ENCODE measurements around the gene C17orf50. TPM values are rescaled to one million over a fixed set of nuclear protein-coding genes. Genes with fewer than 3 reads are reported as not detected.
A peak's percentile ranks its signal among the peaks of the same experiment; 100 is the strongest.
"Not testable (repeated sequence)": the region's sequence is repeated elsewhere in the genome, so short reads cannot be mapped to it uniquely, and the experiment has no call there.

The C17orf50 gene
- total RNA-seq, 1 donor from 2014 or later, result not detected

DNA sequence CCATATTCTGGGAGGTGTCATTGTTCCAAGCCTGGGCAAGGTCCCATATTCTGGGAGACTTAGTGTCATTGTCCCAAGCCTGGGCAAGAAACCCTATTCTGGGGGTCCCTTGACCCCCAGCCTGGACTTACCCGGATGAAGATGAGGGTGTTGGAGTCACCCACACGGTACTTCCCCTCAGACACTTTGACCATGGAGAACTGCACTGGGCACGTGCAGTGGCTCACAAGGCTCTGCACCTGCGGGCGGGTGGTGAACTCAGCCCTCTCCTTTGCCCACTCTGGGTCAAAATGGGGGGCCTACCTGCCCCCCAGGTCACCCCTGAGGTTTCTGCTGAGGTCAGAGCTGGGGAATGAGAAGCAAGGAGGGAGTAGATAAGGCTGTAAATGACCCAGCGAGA, 11.7 kb upstream of the C17orf50 start:
- no peak overlapping the region for H3K27ac Mint-ChIP-seq
- no peak overlapping the region for H3K4me3 Mint-ChIP-seq (ENCODE audit: low read depth)
- TF ChIP-seq, protein P1, sequence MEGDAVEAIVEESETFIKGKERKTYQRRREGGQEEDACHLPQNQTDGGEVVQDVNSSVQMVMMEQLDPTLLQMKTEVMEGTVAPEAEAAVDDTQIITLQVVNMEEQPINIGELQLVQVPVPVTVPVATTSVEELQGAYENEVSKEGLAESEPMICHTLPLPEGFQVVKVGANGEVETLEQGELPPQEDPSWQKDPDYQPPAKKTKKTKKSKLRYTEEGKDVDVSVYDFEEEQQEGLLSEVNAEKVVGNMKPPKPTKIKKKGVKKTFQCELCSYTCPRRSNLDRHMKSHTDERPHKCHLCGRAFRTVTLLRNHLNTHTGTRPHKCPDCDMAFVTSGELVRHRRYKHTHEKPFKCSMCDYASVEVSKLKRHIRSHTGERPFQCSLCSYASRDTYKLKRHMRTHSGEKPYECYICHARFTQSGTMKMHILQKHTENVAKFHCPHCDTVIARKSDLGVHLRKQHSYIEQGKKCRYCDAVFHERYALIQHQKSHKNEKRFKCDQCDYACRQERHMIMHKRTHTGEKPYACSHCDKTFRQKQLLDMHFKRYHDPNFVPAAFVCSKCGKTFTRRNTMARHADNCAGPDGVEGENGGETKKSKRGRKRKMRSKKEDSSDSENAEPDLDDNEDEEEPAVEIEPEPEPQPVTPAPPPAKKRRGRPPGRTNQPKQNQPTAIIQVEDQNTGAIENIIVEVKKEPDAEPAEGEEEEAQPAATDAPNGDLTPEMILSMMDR (IDR thresholded peaks at IDR 0.05; ENCODE audit: unreplicated experiment), result no peak
- H3K36me3 Mint-ChIP-seq (ENCODE audit: insufficient read depth), result no peaks in the 10 kb centered on the region
- H3K4me1 Mint-ChIP-seq (ENCODE audit: low read depth), result peaks cover 2% of the 10 kb centered on the region
- H3K9me3 Mint-ChIP-seq (ENCODE audit: low read depth), result no peaks in the 10 kb centered on the region
- peaks cover 33% of the 10 kb centered on the region for H3K27me3 Mint-ChIP-seq
- DNase-seq (ENCODE audit: low spot score, unreplicated experiment), result no peak

DNA sequence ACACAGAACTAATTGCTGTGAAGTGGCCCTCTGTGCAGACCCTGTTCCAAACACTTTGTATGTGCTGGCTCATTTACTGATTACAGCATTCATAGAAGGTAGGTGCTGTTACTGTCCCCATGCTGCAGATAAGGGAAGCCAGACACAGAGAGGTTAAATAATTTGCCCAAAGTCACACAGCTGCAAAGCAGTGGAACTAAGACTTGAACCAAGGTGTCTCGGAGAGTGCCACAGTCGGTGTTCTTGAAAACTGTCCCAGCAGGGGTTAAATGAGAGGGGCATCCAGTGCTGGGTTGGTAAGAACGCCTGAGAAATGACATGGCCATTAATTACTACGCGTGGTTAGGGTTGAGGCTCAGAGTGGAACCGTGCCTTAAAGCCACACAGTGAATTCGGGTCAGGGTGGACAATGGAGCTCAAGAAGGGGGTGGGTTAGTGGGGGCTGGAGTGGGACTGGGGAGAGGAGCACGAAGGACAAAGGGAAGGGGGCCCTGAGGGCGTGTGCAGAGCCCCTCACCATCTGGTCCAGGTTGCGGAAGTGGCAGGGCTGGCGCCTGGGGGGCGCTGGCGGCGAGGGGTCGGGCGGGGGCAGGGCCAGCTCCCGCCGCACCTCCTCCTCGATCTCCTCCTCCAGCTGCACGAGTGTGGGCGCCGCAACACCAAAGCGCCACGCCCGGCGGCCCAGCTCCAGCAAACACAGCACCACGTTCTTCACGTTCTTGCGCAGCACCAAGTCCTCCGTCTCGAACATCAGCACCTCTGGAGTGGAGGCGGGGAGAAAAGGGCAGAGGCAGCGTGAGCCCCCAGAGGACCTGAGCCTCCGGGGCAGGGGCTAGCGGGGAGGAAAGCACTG, 10.9 kb upstream of the C17orf50 start:
- peaks cover 2% of the 10 kb centered on the region for H3K4me1 Mint-ChIP-seq (ENCODE audit: low read depth)
- no peak for DNase-seq (ENCODE audit: low spot score, unreplicated experiment)
- no peaks in the 10 kb centered on the region for H3K36me3 Mint-ChIP-seq (ENCODE audit: insufficient read depth)
- no peak overlapping the region for H3K27ac Mint-ChIP-seq
- H3K9me3 Mint-ChIP-seq (ENCODE audit: low read depth), result no peaks in the 10 kb centered on the region
- TF ChIP-seq, protein P1 (IDR thresholded peaks at IDR 0.05; ENCODE audit: unreplicated experiment), result no peak
- peak overlapping the region; percentile 26 for H3K4me3 Mint-ChIP-seq (ENCODE audit: low read depth)
- peaks cover 33% of the 10 kb centered on the region for H3K27me3 Mint-ChIP-seq

DNA sequence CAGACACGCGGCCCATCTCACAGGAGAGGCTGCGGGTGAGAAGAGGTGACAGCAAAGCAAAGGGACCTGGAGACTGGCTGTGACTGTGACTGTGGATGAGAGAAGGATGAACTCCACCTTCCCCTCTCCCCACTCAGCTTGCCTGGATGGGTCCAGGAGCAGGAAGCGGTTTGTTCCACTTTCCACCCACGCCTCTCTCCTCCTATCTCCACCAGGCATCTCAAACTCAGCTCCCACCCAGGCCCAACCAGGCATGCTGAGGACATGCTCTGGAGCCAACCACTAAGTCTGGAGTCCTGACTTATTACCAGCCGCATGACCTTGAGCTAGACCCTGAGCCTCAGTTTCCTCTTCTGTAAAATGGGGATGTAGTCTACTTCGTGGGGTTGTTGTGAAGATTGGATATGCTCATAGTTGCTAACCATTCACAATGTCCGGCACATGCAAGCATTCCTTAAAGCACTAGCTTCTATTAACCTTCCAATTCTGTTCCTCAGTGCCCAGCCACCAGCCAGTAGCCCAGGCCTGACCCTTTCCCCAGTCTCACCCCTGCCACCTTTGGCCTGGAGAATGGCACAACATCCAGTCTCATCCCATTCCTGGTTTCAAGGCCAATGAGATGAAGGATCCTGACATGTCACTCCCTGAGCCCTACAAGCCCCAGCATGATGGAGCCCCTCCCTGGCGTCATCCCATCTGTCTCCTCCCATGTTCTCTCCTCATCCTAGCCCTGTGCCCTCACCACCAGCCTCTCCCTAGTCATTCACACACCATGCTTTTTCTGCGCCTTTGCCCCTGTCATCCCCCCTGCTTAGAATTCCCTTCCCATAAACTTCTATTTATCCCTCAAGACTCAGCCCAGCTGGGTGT, 9.9 kb upstream of the C17orf50 start:
- Mint-ChIP-seq H3K9me3 (ENCODE audit: low read depth) (no peaks in the 10 kb centered on the region), H3K36me3 (ENCODE audit: insufficient read depth) (no peaks in the 10 kb centered on the region), H3K27me3 (peaks cover 33% of the 10 kb centered on the region), H3K4me3 (ENCODE audit: low read depth) (no peak overlapping the region), H3K27ac (no peak overlapping the region), H3K4me1 (ENCODE audit: low read depth) (peaks cover 2% of the 10 kb centered on the region)
- no peak for DNase-seq (ENCODE audit: low spot score, unreplicated experiment)
- TF ChIP-seq, protein P1 (IDR thresholded peaks at IDR 0.05; ENCODE audit: unreplicated experiment), result no peak

DNA sequence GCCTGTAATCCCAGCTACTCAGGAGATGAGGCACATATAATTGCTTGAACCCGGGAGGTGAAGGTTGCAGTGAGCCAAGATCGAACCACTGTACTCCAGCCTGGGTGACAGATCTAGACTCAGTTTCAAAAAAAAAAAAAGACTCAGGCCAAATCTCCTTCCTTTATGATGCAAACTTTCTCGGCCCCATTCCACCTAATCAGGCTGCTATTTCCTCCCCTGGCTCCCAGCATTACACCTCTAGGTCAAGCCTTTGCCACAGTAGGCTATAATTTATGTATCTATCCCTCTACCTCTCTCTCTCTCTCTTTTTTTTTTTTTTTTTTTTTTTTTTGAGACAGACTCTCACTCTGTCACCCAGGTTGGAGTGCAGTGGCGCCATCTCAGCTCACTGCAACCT, 9.1 kb upstream of the C17orf50 start:
- not testable (repeated sequence) for H3K4me3 Mint-ChIP-seq (ENCODE audit: low read depth); H3K36me3 Mint-ChIP-seq (ENCODE audit: insufficient read depth); DNase-seq (ENCODE audit: low spot score, unreplicated experiment); H3K9me3 Mint-ChIP-seq (ENCODE audit: low read depth); H3K27ac Mint-ChIP-seq; H3K4me1 Mint-ChIP-seq (ENCODE audit: low read depth)
- peaks cover 33% of the 10 kb centered on the region for H3K27me3 Mint-ChIP-seq

DNA sequence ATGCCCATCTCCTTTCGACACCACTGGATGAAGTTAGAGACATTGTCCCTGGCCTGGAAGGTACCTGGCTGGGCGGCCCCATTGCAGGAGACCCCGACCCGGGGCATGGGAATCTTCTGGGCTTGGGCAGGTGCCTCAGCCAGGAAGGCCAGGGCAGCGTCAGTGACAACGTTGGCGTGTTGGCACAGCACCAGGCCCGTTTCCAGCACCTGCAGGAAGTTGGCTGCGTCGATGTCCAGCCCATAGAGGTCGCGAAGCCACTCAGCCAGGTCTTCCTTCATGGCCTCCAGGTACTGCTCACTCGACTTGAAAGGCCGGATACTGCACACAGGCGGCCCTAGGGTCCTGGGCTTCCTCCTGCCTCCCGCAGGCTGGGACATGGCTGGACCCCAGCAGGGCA, 8.2 kb upstream of the C17orf50 start:
- Mint-ChIP-seq H3K27ac (no peak overlapping the region), H3K9me3 (ENCODE audit: low read depth) (no peaks in the 10 kb centered on the region), H3K4me3 (ENCODE audit: low read depth) (no peak overlapping the region), H3K4me1 (ENCODE audit: low read depth) (peaks cover 2% of the 10 kb centered on the region), H3K36me3 (ENCODE audit: insufficient read depth) (no peaks in the 10 kb centered on the region), H3K27me3 (peaks cover 33% of the 10 kb centered on the region)
- no peak for DNase-seq (ENCODE audit: low spot score, unreplicated experiment)
- TF ChIP-seq, protein P1 (IDR thresholded peaks at IDR 0.05; ENCODE audit: unreplicated experiment), result no peak
